ENCODE results near the gene CST4.
A peak's percentile ranks its signal among the peaks of the same experiment; 100 is the strongest.

Gene CST4

DNA sequence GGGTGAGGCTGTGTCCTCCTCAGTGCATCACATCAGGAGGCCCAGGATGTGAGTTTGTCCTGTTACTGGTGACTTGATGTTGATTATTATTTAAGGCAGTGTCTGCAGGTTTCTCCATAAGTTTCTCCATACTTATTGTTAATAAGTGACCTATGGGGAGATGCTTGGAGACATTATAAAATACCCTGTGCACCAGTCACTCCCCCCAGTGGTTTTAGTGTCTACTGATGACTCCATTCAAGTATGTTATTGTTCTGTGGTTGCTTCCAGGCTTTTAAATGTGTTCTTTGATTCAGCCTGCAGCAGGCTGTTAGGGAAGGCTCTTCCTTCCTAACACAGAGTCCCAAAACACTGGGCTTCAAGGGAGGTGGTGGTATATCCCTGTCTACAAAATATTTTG is 36.5 kb downstream of the CST4 start:
- intact Hi-C loops (cut with micrococcal nuclease), result no loop called here
- H3K36me3 Mint-ChIP-seq (ENCODE audit: low read depth), result no peaks in the 10 kb centered on the region
- no peaks in the 10 kb centered on the region for H3K9me3 Mint-ChIP-seq
- no peak overlapping the region for H3K4me3 Mint-ChIP-seq
- H3K27ac Mint-ChIP-seq, result peak overlapping the region; percentile 92
- H3K27me3 Mint-ChIP-seq, result no peaks in the 10 kb centered on the region
- peaks cover 63% of the 10 kb centered on the region for H3K4me1 Mint-ChIP-seq (ENCODE audit: low read depth)

DNA sequence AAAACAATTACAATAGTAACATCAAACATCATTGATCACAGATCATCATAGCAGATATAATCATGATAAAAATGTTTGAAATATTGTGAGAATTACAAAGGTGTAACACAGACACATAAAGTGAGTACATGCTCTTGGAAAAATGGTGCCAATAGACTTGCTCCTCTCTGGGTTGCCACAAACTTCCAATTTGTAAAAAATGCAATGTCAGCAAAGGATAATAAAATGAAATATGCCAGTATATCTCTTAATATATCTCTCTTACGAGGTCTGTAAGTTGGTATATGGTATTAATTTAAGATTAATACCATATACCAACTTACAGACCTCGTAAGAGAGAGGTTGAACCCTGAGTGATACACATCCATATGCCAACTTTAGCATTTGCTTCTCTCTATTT is 37.7 kb downstream of the CST4 start:
- peaks cover 62% of the 10 kb centered on the region for H3K4me1 Mint-ChIP-seq (ENCODE audit: low read depth)
- H3K4me3 Mint-ChIP-seq, result no peak overlapping the region
- intact Hi-C loops (cut with micrococcal nuclease), result no loop called here

DNA sequence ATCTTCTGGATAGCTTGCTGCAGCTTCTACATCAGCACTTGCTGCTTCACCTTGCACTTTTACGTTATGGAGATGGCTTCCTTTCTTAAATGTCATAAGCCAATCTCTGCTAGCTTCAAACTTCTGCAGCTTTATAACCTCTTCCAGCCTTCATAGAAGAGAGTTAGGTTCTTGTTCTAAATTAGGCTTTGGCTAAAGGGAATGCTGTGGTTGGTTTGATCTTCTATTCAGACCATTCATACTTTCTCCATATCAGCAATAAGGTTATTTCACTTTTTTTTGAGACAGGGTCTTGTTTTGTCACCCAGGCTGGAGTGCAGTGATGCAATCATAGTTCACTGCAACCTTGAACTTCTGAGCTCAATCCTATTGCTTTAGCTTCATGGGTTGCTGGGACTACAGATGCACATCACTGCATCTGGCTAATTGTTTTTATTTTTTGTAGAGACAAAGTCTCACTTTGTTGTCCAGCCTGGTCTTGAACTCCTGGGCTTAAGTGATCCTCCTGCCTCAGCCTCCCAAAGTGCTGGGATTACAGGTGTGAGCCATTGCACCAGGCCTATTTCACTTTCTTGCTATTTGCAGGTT is 38.9 kb downstream of the CST4 start:
- H3K36me3 Mint-ChIP-seq (ENCODE audit: low read depth), result no peaks in the 10 kb centered on the region
- intact Hi-C loops (cut with micrococcal nuclease), result loop anchor here (10.0 kb wide), 2 partner anchors 1665 to 1975 kb away; partner anchors contain the start of gene NANP

More for the DNA sequence above, 37.7 kb downstream of the CST4 start:
- Mint-ChIP-seq H3K27me3 (no peaks in the 10 kb centered on the region), H3K9me3 (no peaks in the 10 kb centered on the region), H3K27ac (peak overlapping the region; percentile 58), H3K36me3 (ENCODE audit: low read depth) (no peaks in the 10 kb centered on the region)

DNA sequence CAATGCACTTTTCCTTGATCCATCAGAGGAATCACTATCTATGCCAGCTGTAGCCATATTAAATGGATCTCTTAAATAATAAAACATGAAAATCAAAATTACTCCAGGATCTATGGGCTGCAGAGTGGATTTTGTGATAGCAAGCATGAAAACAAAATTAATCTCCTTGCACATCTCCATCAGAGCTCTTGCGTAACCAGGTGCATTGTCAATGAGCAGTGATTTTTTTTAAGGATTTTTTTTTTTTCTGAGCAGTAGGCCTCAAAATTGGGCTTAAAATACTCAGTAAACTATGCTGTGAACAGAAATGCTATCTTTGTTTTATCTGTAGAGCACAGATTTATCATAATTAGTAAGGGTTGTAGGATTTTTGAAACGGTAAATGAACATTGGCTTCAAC is 39.6 kb downstream of the CST4 start:
- Mint-ChIP-seq H3K27ac (no peak overlapping the region), H3K4me3 (no peak overlapping the region), H3K4me1 (ENCODE audit: low read depth) (peaks cover 61% of the 10 kb centered on the region), H3K9me3 (no peaks in the 10 kb centered on the region), H3K27me3 (no peaks in the 10 kb centered on the region), H3K36me3 (ENCODE audit: low read depth) (no peaks in the 10 kb centered on the region)
- intact Hi-C loops (cut with micrococcal nuclease), result loop anchor here (10.0 kb wide), 2 partner anchors 1666 to 1976 kb away; partner anchors contain the start of gene NANP

More for the DNA sequence above, 38.9 kb downstream of the CST4 start:
- Mint-ChIP-seq H3K4me3 (no peak overlapping the region), H3K27me3 (no peaks in the 10 kb centered on the region), H3K27ac (no peak overlapping the region), H3K4me1 (ENCODE audit: low read depth) (peaks cover 62% of the 10 kb centered on the region), H3K9me3 (no peaks in the 10 kb centered on the region)

DNA sequence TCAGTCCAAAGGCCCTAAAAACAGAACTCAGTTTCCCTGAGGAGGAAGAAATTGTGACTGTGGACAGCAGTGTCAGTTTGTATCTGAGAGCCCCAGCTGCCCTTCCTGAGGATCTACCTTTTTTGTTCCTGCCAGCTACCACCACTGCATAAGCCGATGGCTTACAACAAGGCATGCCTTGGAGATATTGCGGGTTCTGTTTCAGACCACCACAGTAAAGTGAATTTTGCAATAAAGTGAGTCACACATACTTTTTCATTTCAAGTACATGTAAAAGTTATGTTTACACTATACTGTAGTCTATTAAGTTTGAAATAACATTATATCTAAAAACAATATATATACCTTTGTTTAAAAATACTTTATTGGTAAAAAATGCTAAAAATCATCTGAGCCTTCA is 41.5 kb downstream of the CST4 start:
- H3K36me3 Mint-ChIP-seq (ENCODE audit: low read depth), result no peaks in the 10 kb centered on the region
- H3K27ac Mint-ChIP-seq, result peak overlapping the region; percentile 94
- no peak overlapping the region for H3K4me3 Mint-ChIP-seq
- peaks cover 61% of the 10 kb centered on the region for H3K4me1 Mint-ChIP-seq (ENCODE audit: low read depth)
- no peaks in the 10 kb centered on the region for H3K9me3 Mint-ChIP-seq
- intact Hi-C loops (cut with micrococcal nuclease), result loop anchor here (10.0 kb wide), 2 partner anchors 1667 to 1977 kb away; partner anchors contain the start of gene NANP
- H3K27me3 Mint-ChIP-seq, result no peaks in the 10 kb centered on the region

DNA sequence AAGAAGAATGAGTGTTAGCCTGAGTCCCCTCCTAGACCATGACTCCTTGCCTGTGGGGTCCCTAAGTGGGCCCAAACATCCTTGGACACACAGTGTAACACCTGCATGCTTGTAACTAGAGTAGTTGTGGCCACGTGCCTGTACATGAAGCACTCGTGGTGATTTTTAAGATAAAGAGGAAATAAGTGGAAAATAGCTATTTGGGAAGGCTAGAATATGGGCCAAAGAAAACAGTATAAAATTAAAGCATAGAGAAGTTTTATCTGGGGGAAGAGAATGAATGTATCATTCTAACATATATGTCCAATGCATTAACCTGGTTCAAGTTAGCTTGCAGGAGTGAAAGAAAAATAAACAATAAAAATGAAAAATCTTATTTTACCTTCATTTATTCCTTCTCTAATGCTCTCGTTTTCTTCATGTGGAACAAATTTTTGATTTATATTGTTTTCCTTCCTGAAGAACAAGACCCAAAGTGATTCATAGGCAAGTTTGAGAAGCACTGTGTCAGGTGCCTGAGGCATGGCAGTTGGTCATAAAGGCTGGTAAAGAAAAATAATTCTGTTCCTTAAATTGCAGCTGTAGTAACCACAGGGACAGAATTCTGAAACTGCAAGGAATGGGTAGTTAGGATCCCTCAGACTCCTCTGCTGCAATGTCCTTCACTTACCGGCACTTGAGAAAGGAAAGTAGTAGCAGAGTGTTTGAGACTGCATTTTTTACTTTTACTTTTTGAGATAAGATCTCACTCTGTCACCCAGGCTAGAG is 42.5 kb downstream of the CST4 start:
- Mint-ChIP-seq H3K27ac (peak overlapping the region; percentile 94), H3K27me3 (no peaks in the 10 kb centered on the region)
- intact Hi-C loops (cut with micrococcal nuclease), result loop anchor here (10.0 kb wide), 2 partner anchors 1669 to 1979 kb away; partner anchors contain the start of gene NANP

DNA sequence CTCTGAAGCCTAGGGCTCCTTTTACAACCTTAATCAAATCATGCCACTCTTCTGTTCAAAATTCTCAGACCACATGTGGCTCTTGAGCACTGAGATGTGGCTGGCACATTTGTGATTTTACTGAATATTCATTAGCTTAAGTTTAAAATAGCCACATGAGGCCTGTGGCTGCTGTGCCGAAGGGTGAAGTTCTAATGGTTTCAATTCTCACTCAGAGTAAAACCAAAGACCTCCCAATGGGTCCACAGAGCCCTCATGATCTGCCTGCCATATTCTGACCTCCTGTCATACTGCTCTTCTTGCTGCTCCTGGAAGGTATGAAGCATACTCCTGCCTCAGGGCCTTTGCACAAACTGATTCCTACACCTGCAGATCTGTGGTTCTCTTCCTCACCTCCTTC is 43.3 kb downstream of the CST4 start:
- H3K27ac Mint-ChIP-seq, result peak overlapping the region; percentile 94
- H3K4me3 Mint-ChIP-seq, result no peak overlapping the region
- H3K4me1 Mint-ChIP-seq (ENCODE audit: low read depth), result peaks cover 74% of the 10 kb centered on the region
- no peaks in the 10 kb centered on the region for H3K36me3 Mint-ChIP-seq (ENCODE audit: low read depth)
- H3K27me3 Mint-ChIP-seq, result no peaks in the 10 kb centered on the region
- H3K9me3 Mint-ChIP-seq, result no peaks in the 10 kb centered on the region
- intact Hi-C loops (cut with micrococcal nuclease), result loop anchor here (10.0 kb wide), 2 partner anchors 1669 to 1979 kb away; partner anchors contain the start of gene NANP

More for the DNA sequence above, 42.5 kb downstream of the CST4 start:
- no peaks in the 10 kb centered on the region for H3K36me3 Mint-ChIP-seq (ENCODE audit: low read depth)
- H3K9me3 Mint-ChIP-seq, result no peaks in the 10 kb centered on the region
- H3K4me1 Mint-ChIP-seq (ENCODE audit: low read depth), result peaks cover 71% of the 10 kb centered on the region
- peak overlapping the region; percentile 37 for H3K4me3 Mint-ChIP-seq

DNA sequence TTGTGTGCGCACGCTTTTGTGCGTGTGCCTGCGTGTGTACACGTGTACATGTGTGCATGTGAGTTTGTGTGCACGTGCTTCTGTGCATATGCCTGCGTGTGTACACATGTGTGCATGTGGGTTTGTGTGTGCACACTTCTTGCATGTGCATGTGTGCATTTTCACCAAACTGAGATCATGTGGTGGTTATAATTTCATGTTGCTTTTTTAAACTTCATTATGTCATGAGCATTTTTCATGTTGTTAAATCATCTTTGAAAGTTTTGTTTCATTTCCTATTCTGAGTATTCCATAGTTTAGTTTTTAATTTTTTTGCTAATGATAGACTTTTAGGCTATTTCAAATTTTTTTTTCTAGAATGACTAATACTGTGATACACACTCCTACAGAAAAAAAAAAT is 44.7 kb downstream of the CST4 start:
- H3K27me3 Mint-ChIP-seq, result no peaks in the 10 kb centered on the region
- H3K27ac Mint-ChIP-seq, result peak overlapping the region; percentile 94
- no peaks in the 10 kb centered on the region for H3K9me3 Mint-ChIP-seq
- no peaks in the 10 kb centered on the region for H3K36me3 Mint-ChIP-seq (ENCODE audit: low read depth)
- H3K4me1 Mint-ChIP-seq (ENCODE audit: low read depth), result peaks cover 87% of the 10 kb centered on the region
- no peak overlapping the region for H3K4me3 Mint-ChIP-seq
- intact Hi-C loops (cut with micrococcal nuclease), result loop anchor here (10.0 kb wide), 2 partner anchors 1671 to 1981 kb away; partner anchors contain the start of gene NANP

DNA sequence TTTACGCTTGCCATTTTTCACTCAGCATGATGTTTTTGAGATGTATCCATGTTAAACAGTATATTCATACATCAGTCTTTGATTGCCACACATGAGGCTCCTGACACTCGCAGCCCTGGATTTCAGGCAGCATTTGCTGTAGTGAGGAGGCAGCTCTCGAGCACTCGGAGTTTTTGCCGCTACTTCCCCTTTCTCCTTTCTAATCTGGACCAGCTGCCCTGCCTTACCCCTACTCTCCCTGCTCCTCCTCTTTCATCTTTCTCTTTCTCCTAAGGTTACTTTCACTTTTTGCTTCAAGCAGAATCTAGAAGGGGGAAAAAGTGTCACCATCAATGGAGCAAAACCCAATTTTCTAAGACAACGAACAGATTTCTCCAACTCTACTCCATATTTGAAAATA is 45.2 kb downstream of the CST4 start:
- H3K36me3 Mint-ChIP-seq (ENCODE audit: low read depth), result no peaks in the 10 kb centered on the region
- no peaks in the 10 kb centered on the region for H3K9me3 Mint-ChIP-seq
- intact Hi-C loops (cut with micrococcal nuclease), result loop anchor here (1.0 to 10.0 kb wide), 3 partner anchors 11 to 1981 kb away; partner anchors contain the start of gene NANP
- peak overlapping the region; percentile 94 for H3K27ac Mint-ChIP-seq
- H3K4me1 Mint-ChIP-seq (ENCODE audit: low read depth), result peaks cover 87% of the 10 kb centered on the region
- peak overlapping the region; percentile 60 for H3K4me3 Mint-ChIP-seq
- no peaks in the 10 kb centered on the region for H3K27me3 Mint-ChIP-seq

DNA sequence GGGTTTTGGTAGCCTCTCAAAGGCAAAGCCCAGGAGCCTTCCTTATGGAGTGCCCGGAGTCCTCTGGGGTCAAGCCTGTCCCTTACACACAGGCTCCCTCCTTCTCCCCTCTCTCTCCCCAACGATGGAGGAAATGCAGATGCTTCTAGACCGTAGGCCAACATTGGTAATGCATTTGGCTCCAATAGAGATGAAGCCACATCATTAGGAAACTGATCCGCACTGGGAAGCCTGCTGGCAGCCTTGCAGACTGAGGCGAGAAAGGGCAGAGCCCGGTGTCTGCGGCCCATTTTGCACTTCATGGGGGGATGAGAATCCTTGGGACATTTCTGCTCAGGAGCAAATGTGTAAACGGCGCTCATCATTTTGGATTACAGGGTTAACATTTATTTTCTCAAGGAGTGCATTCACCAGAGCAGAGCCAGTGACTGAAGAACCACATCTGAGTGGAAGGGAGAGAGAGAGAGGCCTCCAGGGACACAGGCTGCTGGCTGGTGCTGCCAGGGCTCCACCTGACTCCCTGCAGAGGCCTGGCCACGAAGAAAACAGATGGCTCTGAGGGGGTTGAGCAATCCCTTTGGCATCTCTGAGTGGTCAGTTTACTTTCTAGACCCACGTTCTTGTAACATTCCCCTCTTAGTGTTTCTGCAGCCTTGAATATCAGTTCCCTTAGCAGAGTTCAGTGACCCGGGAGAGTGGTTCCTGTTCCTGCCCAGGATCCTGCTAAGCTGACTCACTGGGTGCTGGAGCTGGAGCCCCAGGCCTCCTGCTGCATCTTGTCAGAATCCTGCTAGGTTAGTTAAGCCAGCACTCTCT is 46.7 kb downstream of the CST4 start:
- peak overlapping the region; percentile 32 for H3K4me3 Mint-ChIP-seq
- no peaks in the 10 kb centered on the region for H3K27me3 Mint-ChIP-seq
- no peaks in the 10 kb centered on the region for H3K9me3 Mint-ChIP-seq
- peaks cover 5% of the 10 kb centered on the region for H3K36me3 Mint-ChIP-seq (ENCODE audit: low read depth)
- H3K4me1 Mint-ChIP-seq (ENCODE audit: low read depth), result peaks cover 89% of the 10 kb centered on the region
- intact Hi-C loops (cut with micrococcal nuclease), result loop anchor here (10.0 kb wide), 2 partner anchors 1673 to 1983 kb away; partner anchors contain the start of gene NANP
- peak overlapping the region; percentile 94 for H3K27ac Mint-ChIP-seq

DNA sequence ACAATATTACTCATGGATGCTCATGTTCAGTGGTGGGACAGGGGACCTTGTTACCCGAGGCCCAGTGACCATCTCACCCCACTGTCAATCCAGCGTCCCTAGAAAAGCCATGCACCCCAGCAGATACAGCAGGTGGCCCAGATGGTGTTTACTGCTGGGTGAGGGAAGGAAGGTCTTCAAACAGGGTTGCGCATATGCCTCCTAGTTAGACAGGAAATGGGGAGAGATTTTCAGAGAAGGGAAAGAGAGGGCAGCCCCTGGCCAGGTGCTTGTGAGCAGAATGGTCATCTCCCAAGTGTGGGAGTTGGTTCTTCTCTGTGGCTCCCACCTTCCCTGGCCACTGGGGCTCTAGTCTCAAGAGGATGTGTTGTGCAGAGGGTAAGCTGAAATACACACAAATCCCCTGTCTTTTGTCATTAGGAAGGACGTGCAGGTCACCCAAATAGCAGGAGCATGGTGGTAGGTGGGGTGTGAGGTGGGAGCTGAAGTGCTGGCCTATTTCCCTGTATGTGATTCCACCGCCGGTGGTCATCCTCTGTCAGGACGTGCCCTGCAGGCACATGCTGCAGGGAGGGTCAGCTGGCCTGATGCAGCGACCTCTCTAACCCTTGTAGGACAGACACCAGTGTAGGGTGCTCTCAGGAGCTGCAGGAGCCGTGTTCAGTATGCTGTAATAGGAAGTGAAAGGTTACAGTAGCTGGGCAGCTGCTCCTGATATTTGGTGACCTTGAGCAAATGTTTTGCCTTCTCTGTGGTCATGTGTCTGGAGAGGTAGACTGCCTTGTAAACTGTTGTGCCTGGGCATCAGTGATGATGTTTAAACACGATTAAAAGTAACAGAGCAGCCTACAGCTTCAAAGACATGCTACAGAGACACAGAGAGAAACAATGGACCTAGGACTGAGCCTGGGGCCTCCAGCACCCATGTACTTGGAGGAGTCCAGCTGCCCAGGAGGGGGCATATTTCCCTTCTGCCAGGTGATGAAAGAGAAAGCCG is 47.9 kb downstream of the CST4 start:
- intact Hi-C loops (cut with micrococcal nuclease), result loop anchor here (10.0 kb wide), 2 partner anchors 1674 to 1984 kb away; partner anchors contain the start of gene NANP
- Mint-ChIP-seq H3K4me3 (peak overlapping the region; percentile 7), H3K4me1 (ENCODE audit: low read depth) (peaks cover 85% of the 10 kb centered on the region), H3K27ac (peak overlapping the region; percentile 94), H3K36me3 (ENCODE audit: low read depth) (peaks cover 17% of the 10 kb centered on the region), H3K27me3 (no peaks in the 10 kb centered on the region), H3K9me3 (no peaks in the 10 kb centered on the region)

DNA sequence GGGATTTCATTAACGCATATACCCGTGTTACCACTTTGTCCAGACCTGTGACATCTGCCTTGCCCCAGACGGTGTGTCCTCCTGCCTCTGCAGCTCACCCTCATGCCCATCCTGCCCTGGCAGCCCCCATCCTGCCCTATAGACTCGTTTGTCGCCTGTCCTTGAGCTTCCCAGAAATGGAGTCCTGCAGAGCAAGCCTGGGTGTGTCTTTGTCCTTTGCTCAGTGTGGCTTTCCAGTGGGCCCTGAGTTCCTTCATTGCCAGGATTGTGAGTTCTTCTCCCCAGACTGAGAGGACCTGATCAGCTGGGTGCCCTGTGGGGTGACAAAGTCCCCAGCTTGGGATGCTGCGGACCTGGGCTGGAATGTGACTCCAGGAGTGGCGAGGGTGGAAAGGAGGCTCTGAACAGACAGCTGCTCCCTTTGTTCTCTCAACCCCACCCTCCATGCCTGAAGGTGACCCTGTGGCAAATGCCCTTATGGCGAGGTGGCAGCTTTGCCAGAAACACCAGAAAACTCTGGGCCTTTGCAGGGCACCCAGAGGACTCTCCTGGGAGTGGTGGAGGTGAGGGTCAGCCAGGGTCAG is 48.7 kb downstream of the CST4 start:
- intact Hi-C loops (cut with micrococcal nuclease), result loop anchor here (10.0 kb wide), 2 partner anchors 1675 to 1985 kb away; partner anchors contain the start of gene NANP
- H3K9me3 Mint-ChIP-seq, result no peaks in the 10 kb centered on the region
- H3K36me3 Mint-ChIP-seq (ENCODE audit: low read depth), result peaks cover 25% of the 10 kb centered on the region
- peak overlapping the region; percentile 94 for H3K27ac Mint-ChIP-seq
- H3K4me3 Mint-ChIP-seq, result peak overlapping the region; percentile 14
- no peaks in the 10 kb centered on the region for H3K27me3 Mint-ChIP-seq
- peaks cover 85% of the 10 kb centered on the region for H3K4me1 Mint-ChIP-seq (ENCODE audit: low read depth)

Measured in dendritic cell treated with granulocyte-macrophage colony-stimulating factor and Interleukin-4, amounts not matched to agents 40 ng/mL and 50 ng/mL, for 4 days (primary cell).